ENCODE data around the gene PRKN.

The PRKN gene

GRCh38 chr6:161408041-161408440 is 1319.5 kb downstream of the PRKN start:
- FAIRE-seq, result no peak

GRCh38 chr6:161407581-161407980 is 1320.0 kb downstream of the PRKN start:
- DNase-seq (ENCODE audit: low spot score) (peak; percentile 98), FAIRE-seq (peak; percentile 99)

More at GRCh38 chr6:161408041-161408440, 1319.5 kb downstream of the PRKN start:
- no peak for DNase-seq (ENCODE audit: low spot score)

GRCh38 chr6:161407115-161407514 is 1320.5 kb downstream of the PRKN start:
- DNase-seq (ENCODE audit: low spot score) (no peak), FAIRE-seq (no peak)

- FAIRE-seq, result no peak
- peak; percentile 95 for DNase-seq (ENCODE audit: low spot score)
Observed at GRCh38 chr6:161406646-161407045, 1320.9 kb downstream of the PRKN start.

- no peak for FAIRE-seq
- no peak for DNase-seq (ENCODE audit: low spot score)
Observed at GRCh38 chr6:161405418-161405817, 1322.1 kb downstream of the PRKN start.

GRCh38 chr6:161403717-161404116 is 1323.8 kb downstream of the PRKN start:
- FAIRE-seq (no peak), DNase-seq (ENCODE audit: low spot score) (no peak)

GRCh38 chr6:161401587-161402309 is 1325.8 kb downstream of the PRKN start:
- FAIRE-seq (no peak), DNase-seq (ENCODE audit: low spot score) (no peak)

GRCh38 chr6:161400671-161401070 is 1326.9 kb downstream of the PRKN start:
- no peak for FAIRE-seq
- DNase-seq (ENCODE audit: low spot score), result no peak

- FAIRE-seq, result no peak
- DNase-seq (ENCODE audit: low spot score), result no peak
Observed at GRCh38 chr6:161396539-161396938, 1331.0 kb downstream of the PRKN start.

- DNase-seq (ENCODE audit: low spot score) (no peak), FAIRE-seq (no peak)
Observed at GRCh38 chr6:161395716-161396231, 1331.8 kb downstream of the PRKN start.

- DNase-seq (ENCODE audit: low spot score), result no peak
- FAIRE-seq, result no peak
Observed at GRCh38 chr6:161394437-161394836, 1333.1 kb downstream of the PRKN start.

GRCh38 chr6:161393839-161394364 is 1333.7 kb downstream of the PRKN start:
- DNase-seq (ENCODE audit: low spot score), result peak; percentile 81
- FAIRE-seq, result peak; percentile 89

- no peak for FAIRE-seq
- DNase-seq (ENCODE audit: low spot score), result no peak
Observed at GRCh38 chr6:161393292-161393691, 1334.3 kb downstream of the PRKN start.

GRCh38 chr6:161389756-161390155 is 1337.8 kb downstream of the PRKN start:
- FAIRE-seq, result no peak
- no peak for DNase-seq (ENCODE audit: low spot score)

GRCh38 chr6:161383951-161384350 is 1343.6 kb downstream of the PRKN start:
- DNase-seq (ENCODE audit: low spot score) (no peak), FAIRE-seq (no peak)

- DNase-seq (ENCODE audit: low spot score) (no peak), FAIRE-seq (no peak)
Observed at GRCh38 chr6:161379834-161380582, 1347.6 kb downstream of the PRKN start.

- FAIRE-seq (no peak), DNase-seq (ENCODE audit: low spot score) (no peak)
Observed at GRCh38 chr6:161378115-161378514, 1349.5 kb downstream of the PRKN start.

GRCh38 chr6:161377116-161377515 is 1350.5 kb downstream of the PRKN start:
- FAIRE-seq (no peak), DNase-seq (ENCODE audit: low spot score) (no peak)

- DNase-seq (ENCODE audit: low spot score) (no peak), FAIRE-seq (no peak)
Observed at GRCh38 chr6:161376367-161376766, 1351.2 kb downstream of the PRKN start.

- no peak for FAIRE-seq
- DNase-seq (ENCODE audit: low spot score), result no peak
Observed at GRCh38 chr6:161374971-161375873, 1352.3 kb downstream of the PRKN start.

GRCh38 chr6:161373905-161374451 is 1353.6 kb downstream of the PRKN start:
- DNase-seq (ENCODE audit: low spot score) (peak; percentile 20), FAIRE-seq (no peak)

All from RCC 7860 (cell line).